SKM-1 (cell line): ENCODE results near the gene CCR5.
"Not testable (repeated sequence)": the region's sequence is repeated elsewhere in the genome, so short reads cannot be mapped to it uniquely, and the experiment has no call there.

Experiments
- DNase-seq: peaks from one replicate; lab custom pipeline; 2025; ENCODE audit not compliant: unreplicated experiment; lab: John Stamatoyannopoulos, UW

CCR5 gene

GRCh38 chr3:46370839-46371518 lies at the start of gene CCR5:
Gene CCR5 (plus strand): TSS chr3:46370946. CDS start chr3:46372903, 1,957 bp downstream.
- DNase-seq, result no peak

- peak; percentile 83 for DNase-seq
These were observed 49.2 kb upstream of the CCR5 start for GRCh38 chr3:46321461-46322104.

DNA sequence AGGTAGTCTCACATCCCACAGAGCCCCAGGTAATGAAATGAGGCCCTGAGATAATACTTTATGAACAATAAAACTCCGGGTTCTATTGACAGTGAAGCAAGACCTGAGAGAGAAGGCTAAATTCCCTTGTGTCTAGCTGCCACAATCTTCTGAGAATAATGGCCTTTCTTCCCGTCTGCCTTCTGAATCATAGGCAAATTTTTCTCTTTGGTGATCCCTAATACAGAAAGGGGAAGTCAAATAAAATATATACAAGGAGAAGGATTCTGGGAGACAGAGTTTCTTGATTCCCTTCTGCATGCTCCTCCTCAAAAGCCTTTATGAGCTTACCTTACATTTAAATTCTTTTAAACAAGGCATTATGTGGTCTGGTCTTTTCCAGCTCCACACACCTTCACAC lies 46.7 kb upstream of the CCR5 start:
- no peak for DNase-seq

- no peak for DNase-seq
These were observed 45.0 kb upstream of the CCR5 start for GRCh38 chr3:46325645-46326300.

DNA sequence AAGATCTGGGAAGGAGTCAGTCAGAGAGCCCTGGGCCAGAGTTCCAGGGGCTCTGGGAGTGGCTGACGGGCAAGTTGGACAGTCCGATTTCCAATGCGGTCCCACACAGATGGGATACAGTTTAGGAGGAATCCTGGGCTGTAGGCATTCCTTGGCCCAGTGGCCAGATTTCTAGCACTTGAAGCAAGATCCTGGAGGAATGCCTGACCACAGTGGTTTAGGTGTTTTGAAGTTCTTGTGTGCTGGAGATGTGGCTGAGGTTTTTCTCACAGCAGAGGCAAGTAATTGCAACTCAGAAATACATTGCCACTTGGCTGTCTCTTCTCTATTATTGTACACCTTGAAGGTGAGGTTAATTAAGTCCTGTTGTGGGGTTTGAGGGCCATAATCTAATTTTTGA lies 40.1 kb upstream of the CCR5 start:
- DNase-seq, result not testable (repeated sequence)

- no peak for DNase-seq
These were observed 35.8 kb upstream of the CCR5 start for GRCh38 chr3:46334741-46335478.

DNA sequence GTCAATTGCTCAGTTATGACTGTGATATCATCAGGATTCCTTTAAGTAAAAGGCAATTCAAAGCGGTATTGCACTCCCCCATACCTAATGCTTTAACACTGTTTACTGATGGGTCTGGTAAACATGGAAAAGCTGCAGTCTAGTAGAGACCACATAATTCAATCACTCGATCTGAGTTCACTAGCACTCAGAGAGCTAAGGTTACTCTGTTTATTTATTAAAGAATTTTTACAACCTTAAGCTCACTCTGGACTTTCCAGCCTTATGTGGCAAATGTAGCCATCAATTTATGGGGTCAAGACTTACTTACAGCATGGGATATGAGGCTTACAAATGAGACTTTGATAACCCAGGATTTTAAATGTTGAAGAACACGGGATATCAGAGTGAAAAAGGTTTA lies 35.2 kb upstream of the CCR5 start:
- DNase-seq, result no peak

DNA sequence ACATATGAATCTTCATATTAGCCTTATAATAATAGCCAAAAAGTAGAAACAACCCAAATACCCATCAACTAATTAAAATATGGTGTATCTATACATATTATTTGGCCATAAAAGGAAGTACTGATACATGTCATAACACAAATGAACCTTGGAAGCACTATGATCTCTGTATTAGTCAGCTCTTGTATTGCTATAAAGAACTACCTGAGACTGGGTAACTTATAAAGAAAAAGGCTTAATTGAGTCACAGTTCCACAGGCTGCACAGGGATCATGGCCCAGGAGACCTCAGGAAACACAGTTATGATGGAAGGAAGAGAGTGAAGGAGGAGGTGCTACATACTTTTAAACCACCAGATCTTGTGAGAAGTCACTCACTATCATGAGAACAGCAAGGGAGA lies 32.8 kb upstream of the CCR5 start:
- no peak for DNase-seq

DNA sequence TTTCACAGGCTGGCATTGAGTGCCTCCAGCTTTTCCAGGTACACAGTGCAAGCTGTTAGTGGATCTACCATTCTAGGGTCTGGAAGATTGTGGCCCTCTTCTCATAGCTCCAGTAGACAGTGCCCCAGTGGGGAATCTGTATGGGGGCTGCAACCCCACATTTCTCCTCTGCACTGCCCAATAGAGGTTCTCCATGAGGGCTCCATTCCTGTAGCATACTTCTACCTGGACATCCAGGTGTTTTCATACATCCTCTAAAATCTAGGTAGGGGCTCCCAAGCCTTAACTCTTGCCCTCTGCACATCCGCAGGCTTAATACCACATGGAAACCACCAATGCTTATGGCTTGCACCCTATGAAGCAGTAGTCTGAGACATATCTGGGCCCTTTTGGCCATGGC lies 31.9 kb upstream of the CCR5 start:
- no peak for DNase-seq

DNA sequence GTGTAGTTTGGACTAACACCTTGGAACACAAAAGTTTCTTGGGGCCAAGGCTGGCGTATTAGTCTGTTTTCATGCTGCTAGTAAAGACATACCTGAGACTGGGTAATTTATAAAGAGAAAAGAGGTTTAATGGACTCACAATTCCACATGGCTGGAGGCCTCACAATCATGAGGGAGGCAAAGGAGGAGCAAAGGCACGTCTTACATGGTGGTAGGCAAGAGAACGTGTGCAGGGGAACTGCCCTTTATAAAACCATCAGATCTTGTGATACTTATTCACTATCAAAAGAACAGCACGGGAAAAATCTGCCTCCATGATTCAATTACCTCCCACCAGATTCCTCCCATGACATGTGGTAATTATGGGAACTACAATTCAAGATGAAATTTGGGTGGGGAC lies 26.3 kb upstream of the CCR5 start:
- no peak for DNase-seq

DNA sequence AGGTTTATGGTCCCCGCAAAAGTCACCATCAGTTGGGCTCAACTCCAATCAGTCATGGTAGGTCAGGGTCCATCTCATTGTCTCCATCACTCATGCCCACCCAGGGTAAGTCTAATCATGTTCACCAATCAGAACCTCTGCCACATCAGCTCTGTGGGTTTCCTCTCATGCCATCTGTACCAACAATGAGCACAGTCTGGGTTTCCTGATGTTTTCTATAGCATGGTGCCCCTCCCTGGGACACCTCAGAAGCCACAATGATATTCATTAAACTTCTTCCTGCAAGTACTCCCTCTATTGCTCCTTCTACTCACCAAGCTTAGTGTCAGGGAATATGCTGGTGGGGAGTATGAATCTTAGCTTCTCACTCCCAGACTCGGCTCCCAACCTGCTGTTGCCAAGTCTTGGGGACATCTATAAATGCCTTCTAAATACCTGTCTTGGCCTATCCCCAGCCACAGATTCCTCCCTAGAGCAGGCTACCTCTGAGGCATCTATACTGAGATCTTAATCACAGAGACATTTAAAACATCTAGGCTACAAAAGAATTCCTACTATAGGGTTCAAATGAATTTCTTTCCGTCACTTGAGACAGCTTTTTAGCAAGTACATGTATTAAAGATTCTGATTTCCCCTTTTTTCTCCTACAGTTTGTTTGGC lies 21.8 kb upstream of the CCR5 start:
- DNase-seq, result no peak

DNA sequence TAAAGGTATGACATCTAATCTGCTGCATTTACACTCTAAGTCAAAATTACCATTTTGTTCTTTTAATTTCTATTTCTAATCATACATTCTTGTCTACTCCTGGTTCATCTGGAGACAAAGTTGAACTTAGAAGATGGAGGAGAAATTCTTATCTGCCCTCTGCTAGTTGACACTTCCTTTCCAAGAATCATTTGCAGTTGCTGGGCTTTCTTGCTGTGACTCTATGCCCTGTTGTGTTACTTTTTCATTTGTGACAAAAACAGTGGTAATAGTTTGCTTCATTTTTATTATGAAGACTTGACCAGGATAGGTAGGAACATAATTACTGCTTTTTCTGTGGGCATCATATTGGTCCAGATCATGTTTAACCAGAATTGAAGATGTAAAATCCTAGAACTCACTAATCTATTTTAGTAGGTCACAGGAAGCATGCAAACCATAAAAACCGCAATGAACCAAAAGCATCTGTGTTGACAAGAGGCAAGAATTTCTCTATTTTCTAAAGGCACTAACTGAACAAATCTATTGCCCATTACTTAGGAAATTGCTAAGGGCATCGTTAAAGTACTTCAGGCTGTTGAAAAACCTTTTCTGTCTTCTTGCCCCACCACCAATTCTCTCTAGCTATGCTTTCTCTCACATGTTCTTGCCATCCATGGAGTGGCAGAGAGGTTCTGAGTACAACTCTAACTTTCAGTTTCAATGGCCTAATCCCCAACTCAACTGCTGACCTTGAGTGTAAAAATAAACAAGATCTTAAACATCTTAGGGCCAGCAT lies 21.1 kb upstream of the CCR5 start:
- no peak for DNase-seq

GRCh38 chr3:46350262-46350565 lies 20.5 kb upstream of the CCR5 start:
- no peak for DNase-seq

DNA sequence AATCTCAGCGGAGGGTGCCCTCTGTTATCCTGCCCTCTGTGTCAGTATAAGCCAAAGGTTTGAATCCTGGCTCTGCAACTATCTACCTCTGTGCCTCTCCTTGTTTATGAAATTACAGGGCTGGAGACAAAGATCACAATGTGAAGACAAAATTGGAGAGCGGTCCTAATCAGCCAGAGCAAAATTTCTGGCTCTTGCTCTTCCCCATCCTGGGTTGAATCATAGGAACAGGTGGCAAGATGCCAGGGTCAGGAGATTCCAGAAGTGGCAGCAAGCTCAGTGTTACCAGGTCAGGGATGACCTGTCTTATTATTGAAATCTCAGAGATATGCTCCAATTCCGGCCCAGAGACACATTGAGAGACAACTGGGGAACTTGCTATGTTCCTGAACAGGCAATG lies 19.1 kb upstream of the CCR5 start:
- no peak for DNase-seq

DNA sequence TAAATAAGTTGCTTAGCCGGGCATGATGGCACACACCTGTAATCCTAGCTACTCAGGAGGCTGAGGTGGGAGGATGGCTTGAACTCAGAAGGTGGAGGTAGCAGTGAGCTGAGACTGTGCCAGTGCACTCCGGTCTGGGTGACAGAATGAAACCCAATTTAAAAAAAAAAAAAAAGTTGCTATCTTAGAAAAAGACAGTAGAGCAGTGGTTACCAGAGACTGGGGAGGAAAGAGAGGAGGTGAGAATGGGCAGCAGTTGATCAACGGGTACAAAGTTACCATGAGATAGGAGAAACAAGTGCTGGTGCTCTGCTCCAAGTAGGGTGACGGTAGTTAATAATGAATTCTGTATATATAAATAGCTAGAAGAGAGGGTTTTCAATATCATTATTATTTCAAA lies 17.7 kb upstream of the CCR5 start:
- DNase-seq, result no peak

GRCh38 chr3:46353647-46354410 lies 16.9 kb upstream of the CCR5 start, which contains the start of gene CCR2:
Gene CCR2 (plus strand): TSS chr3:46354111. CDS start chr3:46357528, 3,417 bp downstream.
- DNase-seq, result peak; percentile 65

DNA sequence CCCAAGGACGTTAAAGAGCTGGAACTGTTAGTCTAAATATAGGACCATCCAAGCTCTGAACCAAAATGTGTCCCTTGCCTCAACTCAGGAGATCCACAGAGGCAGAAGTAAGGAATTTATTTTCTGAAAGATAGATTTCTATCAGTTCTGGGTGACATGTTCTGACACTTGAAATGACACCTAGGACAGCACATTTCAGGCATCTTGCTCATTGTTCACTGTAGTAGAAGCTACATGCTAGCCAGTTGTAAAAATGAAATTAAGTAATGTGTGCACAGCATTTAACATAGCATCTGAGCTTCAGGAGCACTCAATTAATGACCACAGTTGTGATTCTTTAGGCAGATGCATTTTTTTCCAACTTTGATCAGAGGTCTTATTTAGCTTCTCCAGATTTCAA lies 16.3 kb upstream of the CCR5 start:
- DNase-seq, result no peak

DNA sequence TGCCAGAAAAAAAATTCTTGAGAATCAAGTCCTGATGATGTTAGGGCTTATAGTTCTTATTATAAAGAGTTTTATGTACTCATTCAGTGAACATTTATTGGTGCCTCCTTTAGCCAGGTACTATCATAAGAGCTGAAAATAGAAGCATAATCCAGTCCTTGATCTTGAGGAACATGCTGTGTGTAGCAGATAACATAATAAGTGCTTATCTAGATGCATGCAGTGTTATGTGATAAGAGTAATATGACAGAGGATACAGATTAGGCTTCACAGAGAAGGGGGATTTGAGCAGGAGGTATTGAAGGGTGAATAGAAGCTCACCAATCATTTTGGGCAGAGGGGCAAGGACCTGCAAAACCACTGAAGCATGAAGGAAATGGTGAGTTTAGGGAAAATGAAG lies 15.8 kb upstream of the CCR5 start:
- no peak for DNase-seq

DNA sequence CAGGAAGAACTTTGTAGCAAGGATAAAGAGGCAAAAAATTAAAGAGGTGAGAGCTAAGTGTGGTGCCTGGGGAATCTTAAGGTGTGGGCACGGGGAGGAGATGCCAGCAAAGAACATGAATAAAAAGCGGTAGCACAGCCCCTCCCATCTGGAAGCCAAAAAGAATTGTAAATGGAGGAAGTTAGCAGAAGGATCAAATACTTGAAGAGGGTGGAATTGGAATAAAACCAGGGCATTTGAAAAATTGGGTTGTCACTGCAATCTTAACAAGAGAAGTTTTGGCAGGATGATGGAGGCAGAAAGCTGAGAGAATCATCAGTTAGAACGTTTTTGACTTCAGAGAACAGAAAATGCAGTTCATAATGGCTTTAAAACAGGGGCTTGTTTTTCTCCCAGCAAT lies 14.5 kb upstream of the CCR5 start:
- DNase-seq, result no peak

DNA sequence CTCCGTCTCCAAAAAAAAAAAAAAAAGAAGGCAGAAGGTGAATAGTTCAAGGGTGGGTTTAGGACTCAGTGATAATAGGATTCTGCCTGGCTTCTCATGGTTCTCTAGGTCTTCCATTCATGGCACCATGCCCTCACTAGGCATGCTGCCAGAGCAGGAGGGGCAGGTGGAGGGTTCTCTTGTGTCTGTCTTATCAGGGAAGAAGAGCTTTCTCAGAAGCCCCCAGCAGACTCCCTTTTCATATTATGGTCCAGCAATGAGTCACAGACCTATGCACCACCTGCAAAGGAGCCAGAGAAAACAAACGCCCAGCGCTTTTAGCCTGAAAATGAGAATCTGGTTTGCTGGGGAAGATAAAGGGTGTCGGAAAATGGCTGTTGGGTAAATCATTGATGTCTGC lies 13.8 kb upstream of the CCR5 start:
- no peak for DNase-seq
